PC-3 (cell line): ENCODE results near the gene FAM89B.

Experiments used
- EZH2 ChIP-seq: fragments of 300-600 bp; sonication (generic); IDR thresholded peaks from one replicate; pipeline ENCODE4 v1.6.1; 2017; ENCODE audit warnings: antibody characterized with exemption, mild to moderate bottlenecking, low read length; ENCODE audit not compliant: unreplicated experiment
- EZH2phosphoT487 ChIP-seq: fragments of 300-600 bp; sonication (generic); IDR thresholded peaks from 2 replicates; pipeline ENCODE4 v1.6.1; 2018; ENCODE audit warnings: mild to moderate bottlenecking, antibody characterized with exemption, low read length, borderline replicate concordance
- TF ChIP-seq, protein P1 (sequence below): fragments of 300-600 bp; sonication (generic); conservative IDR thresholded peaks from 2 replicates; pipeline ENCODE4 v1.5.1; 2017; ENCODE audit warnings: antibody characterized with exemption, low read depth, mild to moderate bottlenecking, low read length

DNA sequence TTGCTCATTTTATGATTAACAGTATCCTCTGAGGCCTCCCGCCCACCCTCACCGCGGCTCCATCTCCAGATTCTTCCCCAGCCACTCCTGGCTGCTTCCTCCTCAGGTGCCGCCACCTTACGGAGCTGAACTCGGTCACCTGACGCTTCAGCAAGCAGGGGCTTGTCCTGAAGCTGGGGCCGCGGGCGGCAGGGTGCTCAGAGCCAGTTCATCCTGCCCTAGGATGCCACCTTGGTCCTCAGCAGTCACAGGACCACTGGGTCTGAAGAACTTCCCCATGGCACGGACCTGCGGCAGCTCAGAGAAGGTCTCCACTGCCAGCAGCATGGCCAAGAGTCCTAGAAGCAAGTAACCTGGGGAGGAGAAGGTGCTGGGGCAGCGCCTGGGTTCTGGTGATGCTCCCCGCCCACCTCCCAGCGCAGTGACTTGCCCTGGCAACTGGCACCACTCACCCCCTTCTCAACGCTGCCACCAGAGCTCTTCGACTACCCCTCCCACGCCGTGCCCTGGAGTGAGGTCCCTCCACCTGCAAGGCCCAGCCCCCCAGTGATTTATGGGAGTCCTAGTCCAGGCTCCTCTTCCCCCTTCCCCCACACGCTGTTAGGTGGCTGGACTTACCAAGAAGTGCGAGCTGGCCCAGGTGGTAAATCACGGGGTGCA, 20.6 kb downstream of the FAM89B start:
- TF ChIP-seq EZH2phosphoT487, result no peak
- TF ChIP-seq, protein P1, sequence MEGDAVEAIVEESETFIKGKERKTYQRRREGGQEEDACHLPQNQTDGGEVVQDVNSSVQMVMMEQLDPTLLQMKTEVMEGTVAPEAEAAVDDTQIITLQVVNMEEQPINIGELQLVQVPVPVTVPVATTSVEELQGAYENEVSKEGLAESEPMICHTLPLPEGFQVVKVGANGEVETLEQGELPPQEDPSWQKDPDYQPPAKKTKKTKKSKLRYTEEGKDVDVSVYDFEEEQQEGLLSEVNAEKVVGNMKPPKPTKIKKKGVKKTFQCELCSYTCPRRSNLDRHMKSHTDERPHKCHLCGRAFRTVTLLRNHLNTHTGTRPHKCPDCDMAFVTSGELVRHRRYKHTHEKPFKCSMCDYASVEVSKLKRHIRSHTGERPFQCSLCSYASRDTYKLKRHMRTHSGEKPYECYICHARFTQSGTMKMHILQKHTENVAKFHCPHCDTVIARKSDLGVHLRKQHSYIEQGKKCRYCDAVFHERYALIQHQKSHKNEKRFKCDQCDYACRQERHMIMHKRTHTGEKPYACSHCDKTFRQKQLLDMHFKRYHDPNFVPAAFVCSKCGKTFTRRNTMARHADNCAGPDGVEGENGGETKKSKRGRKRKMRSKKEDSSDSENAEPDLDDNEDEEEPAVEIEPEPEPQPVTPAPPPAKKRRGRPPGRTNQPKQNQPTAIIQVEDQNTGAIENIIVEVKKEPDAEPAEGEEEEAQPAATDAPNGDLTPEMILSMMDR, result no peak
- TF ChIP-seq EZH2, result no peak
